Stimulated activated CD4-positive, alpha-beta T cell treated with anti-CD3 and anti-CD28 coated beads, Interleukin-2, amount 100 ng/mL, for 48 hours (primary cell): ENCODE data around the gene C19orf53.

ENCODE experiments used
- DNase-seq, 2 donors: peaks; one replicate each; pipeline ENCODE4 v3.0.0-alpha.2; 2020

C19orf53 gene

GRCh38 chr19:13796301-13797057 lies 22.2 kb downstream of the C19orf53 start:
- DNase-seq, result no peak

- DNase-seq, result no peak
These were observed 22.8 kb downstream of the C19orf53 start for GRCh38 chr19:13797058-13797440.

GRCh38 chr19:13797870-13798269 lies 23.6 kb downstream of the C19orf53 start:
- no peak for DNase-seq

GRCh38 chr19:13799669-13800068 lies 25.4 kb downstream of the C19orf53 start:
- DNase-seq, result no peak

- no peak for DNase-seq
These were observed 28.8 kb downstream of the C19orf53 start for GRCh38 chr19:13803038-13803437.

- no peak for DNase-seq
These were observed 30.8 kb downstream of the C19orf53 start for GRCh38 chr19:13804830-13805683.

GRCh38 chr19:13806728-13807127 lies 32.5 kb downstream of the C19orf53 start:
- DNase-seq, result no peak

GRCh38 chr19:13807421-13808021 lies 33.3 kb downstream of the C19orf53 start:
- DNase-seq, result no peak

GRCh38 chr19:13808856-13809255 lies 34.6 kb downstream of the C19orf53 start:
- no peak for DNase-seq

GRCh38 chr19:13812544-13812943 lies 38.3 kb downstream of the C19orf53 start:
- no peak for DNase-seq

- DNase-seq, result no peak
These were observed 38.9 kb downstream of the C19orf53 start for GRCh38 chr19:13813147-13813546.

GRCh38 chr19:13814550-13814949 lies 40.3 kb downstream of the C19orf53 start:
- DNase-seq, result no peak

- no peak for DNase-seq
These were observed 42.9 kb downstream of the C19orf53 start for GRCh38 chr19:13817018-13817614.

GRCh38 chr19:13817615-13818371 lies 43.5 kb downstream of the C19orf53 start:
- DNase-seq, result peak in 1 of 2 donors; percentile 38

- DNase-seq, result no peak
These were observed 45.0 kb downstream of the C19orf53 start for GRCh38 chr19:13819238-13819637.

- DNase-seq, result no peak
These were observed 47.0 kb downstream of the C19orf53 start for GRCh38 chr19:13821292-13821691.

- no peak for DNase-seq
These were observed 49.0 kb downstream of the C19orf53 start for GRCh38 chr19:13823256-13823655.

- DNase-seq, result no peak
These were observed 49.6 kb downstream of the C19orf53 start for GRCh38 chr19:13823901-13824300.

- no peak for DNase-seq
These were observed 50.4 kb downstream of the C19orf53 start for GRCh38 chr19:13824703-13825102.

GRCh38 chr19:13825489-13826441 lies 51.5 kb downstream of the C19orf53 start:
- DNase-seq, result no peak

GRCh38 chr19:13826652-13827235 lies 52.5 kb downstream of the C19orf53 start:
- no peak for DNase-seq
